T-helper 2 cell treated with Interferon-gamma antibody and Interleukin-4, amounts not matched to agents 100 ng/mL and 5 ng/mL, for 36 hours (primary cell): ENCODE data around the gene THAP12. TPM values are rescaled to one million over a fixed set of nuclear protein-coding genes. Genes with fewer than 3 reads are reported as not detected.
"Not testable (repeated sequence)": the region's sequence is repeated elsewhere in the genome, so short reads cannot be mapped to it uniquely, and the experiment has no call there.

ENCODE experiments used
- intact Hi-C: fragments of 100-400 bp; cut with micrococcal nuclease; formaldehyde crosslinking; loops from one replicate; pipeline ENCODE4 v1.15.1; 2023
- total RNA-seq: library from RNA; stranded (reverse); gene quantifications from 2 replicates; pipeline ENCODE4 v1.2.3, GENCODE V29; 2022

The THAP12 gene
- total RNA-seq, 1 donor from 2014 or later: 57.5 TPM

DNA sequence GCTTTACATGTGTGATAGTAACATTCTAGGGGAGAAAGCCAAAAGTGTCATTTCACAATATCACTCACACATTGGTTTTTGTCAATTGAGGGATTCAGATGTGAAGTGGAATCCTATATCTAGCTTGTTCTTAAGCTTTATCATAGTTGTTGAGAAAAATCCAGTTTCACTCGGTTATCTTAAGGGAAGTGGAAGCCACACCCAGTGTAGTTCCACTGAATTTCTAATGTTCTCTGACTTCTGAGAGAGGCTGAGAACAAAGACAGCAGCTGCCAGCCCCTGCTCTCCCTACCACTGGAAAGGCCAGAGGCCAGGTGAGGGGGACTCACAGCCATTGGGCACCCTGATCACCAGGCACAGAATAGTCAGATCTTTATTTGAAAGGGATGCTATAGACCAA lies 53.7 kb downstream of the THAP12 start:
- intact Hi-C loops: no loop called here

DNA sequence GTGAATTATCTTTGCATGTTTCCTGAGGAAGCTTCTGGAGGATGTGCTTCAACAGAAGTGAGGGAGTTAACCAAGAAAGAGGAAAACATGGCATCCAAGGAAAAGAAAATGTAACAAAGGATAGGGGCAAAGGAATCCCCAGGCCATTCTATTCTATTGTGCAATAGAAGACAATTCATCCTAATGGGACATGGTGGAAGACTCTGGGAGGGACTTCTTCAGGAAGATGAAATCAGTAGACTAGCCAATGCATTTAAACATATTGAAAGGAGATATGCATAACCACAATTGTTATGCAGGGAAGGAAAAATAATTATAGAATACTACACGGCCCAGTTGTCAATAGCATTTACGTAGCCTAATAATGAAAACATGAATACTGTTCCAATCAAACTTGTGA lies 55.7 kb downstream of the THAP12 start:
- intact Hi-C loops: no loop called here

DNA sequence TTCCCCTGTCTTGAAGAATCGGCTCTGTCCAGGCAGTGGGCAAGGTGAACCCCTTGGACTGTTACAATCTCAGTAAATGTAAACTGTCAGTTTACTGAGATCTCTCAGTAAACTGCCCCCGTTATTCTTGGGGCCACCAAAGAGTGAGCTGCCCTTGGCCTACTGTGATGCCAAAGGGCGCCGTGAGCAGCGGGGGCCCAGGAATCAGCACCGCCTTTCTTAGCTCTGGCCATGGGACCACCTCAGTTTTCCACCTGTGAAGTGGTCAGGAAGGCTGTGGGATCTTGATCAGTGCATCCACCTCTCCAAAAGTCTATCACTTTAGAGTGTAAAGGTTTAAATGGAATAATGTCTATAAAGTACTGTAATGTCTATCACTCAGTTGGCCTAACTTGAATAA lies 57.1 kb downstream of the THAP12 start:
- intact Hi-C loops: no loop called here

DNA sequence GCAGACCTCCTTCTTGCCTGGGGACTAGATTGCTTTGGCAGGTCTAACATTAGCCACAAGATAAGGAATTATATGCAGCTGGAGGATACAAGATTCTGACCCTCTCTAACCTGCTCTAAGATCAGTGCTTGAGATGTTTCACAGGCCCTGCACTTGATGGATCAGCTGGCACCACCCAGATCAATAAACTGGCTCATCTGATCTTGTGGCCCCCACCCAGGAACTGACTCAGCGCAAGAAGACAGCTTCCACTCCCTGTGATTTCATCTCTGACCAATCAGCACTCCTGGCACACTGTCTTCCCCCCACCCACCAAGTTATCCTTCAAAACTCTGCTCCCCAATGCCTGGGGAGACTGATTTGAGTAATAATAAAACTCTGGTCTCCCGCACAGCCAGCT lies 57.6 kb downstream of the THAP12 start:
- intact Hi-C loops: not testable (repeated sequence)

- intact Hi-C loops: no loop called here
Measured at GRCh38 chr11:76322942-76323341, 58.0 kb downstream of the THAP12 start.

- intact Hi-C loops: no loop called here
Measured at GRCh38 chr11:76322540-76322939, 58.4 kb downstream of the THAP12 start.

DNA sequence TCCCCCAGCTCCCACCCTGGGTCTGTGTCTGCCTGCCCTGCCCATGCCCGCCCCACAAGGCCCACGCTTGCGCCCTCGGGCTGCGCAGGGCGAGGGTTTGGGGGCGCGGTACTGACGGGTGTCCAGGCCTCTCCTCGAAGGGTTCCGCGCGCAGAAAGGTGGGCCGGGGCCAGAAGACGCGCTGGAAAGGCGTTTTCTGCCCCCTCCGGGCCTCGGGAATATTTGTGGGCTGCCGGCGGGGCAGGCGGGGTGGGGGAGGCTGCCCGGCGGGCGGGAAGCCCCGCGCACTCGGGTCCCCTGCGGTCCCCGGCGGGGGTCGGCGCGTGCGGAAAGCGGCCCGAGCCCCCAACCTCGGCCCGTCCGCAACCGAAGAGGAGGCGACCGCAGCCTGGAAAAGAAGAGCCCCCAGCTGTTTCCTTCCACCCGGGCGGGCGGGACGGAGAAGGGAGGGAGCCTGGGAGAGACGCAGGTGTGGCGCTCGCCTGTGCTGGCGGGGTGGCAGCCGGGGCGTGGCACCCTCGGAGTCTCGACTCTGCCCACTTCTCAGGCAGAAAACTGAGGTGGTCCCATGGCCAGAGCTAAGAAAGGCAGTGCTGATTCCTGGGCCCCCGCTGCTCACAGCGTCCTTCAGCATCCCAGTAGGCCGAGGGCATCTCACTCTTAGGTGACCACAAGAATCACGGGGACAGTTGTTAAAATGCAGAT lies 59.0 kb downstream of the THAP12 start:
- intact Hi-C loops: no loop called here

- intact Hi-C loops: no loop called here
Measured at GRCh38 chr11:76321340-76321739, 59.6 kb downstream of the THAP12 start.

GRCh38 chr11:76320929-76321328 lies 60.0 kb downstream of the THAP12 start:
- intact Hi-C loops: no loop called here

DNA sequence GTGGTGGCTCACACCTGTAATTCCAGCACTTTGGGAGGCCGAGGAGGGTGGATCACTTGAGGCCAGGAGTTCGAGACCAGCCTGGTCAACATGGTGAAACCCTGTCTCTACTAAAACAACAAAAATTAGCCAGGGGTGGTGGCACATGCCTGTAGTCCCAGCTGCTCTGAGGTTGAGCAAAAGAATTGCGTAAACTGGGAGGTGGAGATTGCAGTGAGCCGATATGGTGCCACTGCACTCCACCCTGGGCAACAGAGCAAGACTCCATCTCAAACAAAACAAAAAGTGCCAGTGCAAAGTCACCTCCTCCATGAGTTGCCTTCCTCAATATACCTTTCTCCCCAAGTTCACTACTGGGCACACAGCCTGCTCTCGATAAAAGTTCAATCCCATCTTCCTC lies 61.1 kb downstream of the THAP12 start:
- intact Hi-C loops: loop anchor here (1.0 to 10.0 kb wide), 4 partner anchors 84 to 615 kb away; no protein-coding TSS in a partner anchor

DNA sequence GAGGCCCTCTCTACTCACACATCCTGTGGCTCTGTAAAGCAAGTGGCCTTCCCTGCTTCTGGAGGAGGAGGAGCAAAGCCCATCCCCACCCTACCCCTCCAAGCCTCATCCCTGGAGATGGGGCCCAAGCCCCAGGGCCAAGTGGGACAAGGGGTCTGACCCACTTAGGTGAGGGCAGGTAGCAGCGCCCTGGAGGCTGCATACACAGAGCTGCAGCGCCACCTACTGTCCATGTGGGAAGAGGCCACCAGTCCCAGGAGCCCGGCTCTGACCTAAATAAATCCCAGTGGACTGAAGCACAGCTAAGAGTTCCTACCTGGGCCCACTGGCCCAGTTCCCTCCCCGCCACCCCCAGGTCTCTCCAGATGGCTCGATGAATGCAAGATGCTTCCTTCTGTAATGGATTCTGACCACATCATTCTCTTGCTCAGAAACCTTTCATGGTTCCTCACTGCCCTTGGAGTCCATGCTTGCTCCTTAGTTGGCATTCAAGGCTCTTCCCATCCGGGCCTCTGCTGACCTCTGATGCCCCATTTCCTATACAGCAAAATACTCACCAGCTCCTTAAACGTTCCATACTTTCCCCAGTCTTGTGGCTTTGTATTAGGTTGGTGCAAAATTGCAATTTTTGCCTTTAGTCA lies 62.1 kb downstream of the THAP12 start:
- intact Hi-C loops: loop anchor here (1.0 to 10.0 kb wide), 5 partner anchors 84 to 614 kb away; no protein-coding TSS in a partner anchor

- intact Hi-C loops: loop anchor here (5.0 to 10.0 kb wide), 2 partner anchors 515 to 612 kb away; no protein-coding TSS in a partner anchor
Measured at GRCh38 chr11:76317296-76317695, 63.6 kb downstream of the THAP12 start.

DNA sequence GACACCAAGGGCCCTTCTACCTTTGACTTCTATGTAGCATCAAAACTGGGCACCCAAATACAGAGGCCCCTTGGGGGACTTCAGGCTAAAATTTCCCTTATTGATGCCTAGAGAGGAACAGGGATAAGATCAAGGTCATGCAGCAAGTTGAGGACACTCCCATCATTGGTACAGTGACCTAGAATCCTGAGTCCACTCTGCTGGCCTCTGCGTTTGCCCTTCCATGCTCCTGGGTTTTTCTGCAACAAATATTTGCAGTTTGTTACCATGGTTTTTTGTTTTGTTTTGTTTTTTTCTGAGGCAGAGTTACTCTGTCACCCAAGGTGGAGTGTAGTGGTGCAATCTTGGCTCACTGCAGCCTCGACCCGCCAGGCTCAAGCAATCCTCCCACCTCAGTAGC lies 64.2 kb downstream of the THAP12 start:
- intact Hi-C loops: loop anchor here (5.0 to 10.0 kb wide), 2 partner anchors 514 to 612 kb away; no protein-coding TSS in a partner anchor

DNA sequence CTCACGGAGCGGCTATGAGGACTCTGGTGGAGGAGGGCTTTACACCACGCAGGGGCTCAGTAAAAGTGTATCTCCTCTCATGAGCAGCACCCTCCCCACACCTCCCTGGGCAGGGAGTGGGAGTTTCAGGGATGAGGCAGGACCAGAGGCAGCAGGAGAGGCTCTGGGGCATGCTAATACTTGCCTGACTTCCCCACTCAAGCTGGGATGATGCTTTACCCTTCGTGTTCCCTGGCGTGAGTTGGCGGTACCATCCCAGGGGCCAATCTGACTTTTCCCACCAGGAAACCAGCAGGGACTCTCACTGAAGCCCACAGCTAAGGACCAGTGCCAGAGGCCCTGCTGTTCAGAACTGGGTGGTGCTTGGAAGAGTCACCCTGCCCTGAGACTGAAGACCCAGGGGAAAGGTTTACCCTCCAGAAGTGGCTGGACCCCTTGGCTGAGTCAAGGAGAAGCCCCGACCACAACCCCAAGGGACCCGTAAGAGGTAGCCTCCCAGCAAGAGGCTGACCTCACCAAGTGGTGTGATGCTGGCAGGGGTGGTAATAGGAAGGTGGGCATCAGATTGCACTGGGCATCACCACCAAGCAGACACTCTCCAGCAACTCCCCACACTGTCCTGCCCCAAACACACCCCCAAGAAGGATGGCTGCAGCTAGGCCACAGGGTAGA lies 65.6 kb downstream of the THAP12 start:
- intact Hi-C loops: loop anchor here (5.0 to 10.0 kb wide), 2 partner anchors 513 to 611 kb away; no protein-coding TSS in a partner anchor

GRCh38 chr11:76314741-76315090 lies 66.2 kb downstream of the THAP12 start:
- intact Hi-C loops: loop anchor here (5.0 to 10.0 kb wide), 2 partner anchors 512 to 610 kb away; no protein-coding TSS in a partner anchor

- intact Hi-C loops: loop anchor here (10.0 kb wide), 1 partner anchor 609 kb away; no protein-coding TSS in a partner anchor
Measured at GRCh38 chr11:76313913-76314740, 66.8 kb downstream of the THAP12 start.

DNA sequence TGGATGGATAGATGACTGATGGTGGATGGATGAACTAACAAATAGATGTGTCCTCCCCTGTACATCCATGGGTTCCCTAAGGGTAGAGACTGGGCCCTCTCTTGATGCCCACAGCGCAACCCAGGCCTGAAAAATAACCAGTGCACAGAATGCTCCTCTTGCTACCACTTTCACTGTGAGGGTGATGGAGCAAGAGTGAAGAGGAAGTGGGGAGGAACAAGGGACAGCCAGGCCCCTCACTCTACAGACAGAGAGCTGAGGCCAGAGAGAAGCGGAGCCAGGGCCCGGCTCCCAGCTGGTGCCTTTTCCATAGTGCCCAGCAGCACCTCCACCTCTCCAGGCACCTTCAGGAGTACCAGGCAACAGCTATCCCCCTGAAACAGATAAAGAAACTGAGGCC lies 67.7 kb downstream of the THAP12 start:
- intact Hi-C loops: loop anchor here (10.0 kb wide), 1 partner anchor 608 kb away; no protein-coding TSS in a partner anchor

GRCh38 chr11:76310832-76311595 lies 69.9 kb downstream of the THAP12 start:
- intact Hi-C loops: loop anchor here (10.0 kb wide), 1 partner anchor 606 kb away; no protein-coding TSS in a partner anchor

DNA sequence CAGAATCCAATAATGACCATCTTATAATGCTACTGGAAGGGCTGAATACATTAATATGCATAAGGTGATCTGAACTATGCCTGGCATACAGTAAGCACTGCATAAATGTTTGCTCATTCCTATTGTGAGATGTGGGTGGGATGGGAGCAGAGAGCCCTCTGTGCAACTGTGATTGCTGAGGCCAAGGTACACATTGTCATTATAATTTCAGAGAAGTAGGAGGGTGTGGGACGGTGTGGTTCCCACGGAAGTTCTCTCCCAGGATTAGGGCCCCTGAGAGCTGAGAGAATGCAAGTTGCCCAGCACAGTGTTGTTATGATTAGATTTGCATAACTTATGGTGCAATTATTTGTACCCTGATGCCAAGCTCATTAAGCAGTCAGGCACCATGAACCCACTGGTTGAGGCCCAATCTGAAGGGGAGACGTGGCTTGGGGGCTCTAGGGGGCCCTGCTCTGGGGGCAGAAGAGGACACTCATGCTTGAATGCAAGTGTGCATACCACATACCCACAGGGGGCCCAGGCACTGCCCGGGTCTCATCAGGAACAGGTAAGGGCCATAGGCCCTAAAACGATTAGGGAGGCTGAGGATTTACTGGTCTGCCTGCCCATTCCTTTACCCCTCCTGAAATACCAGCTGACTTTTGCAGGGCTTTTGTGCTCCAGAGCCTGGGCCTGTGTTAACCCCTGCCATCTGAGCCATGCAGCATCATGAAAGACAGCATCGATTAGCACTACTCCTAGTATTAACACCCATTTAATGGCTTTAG lies 72.8 kb downstream of the THAP12 start:
- intact Hi-C loops: no loop called here
